OCI-LY3 (cell line): ENCODE results near the gene PSENEN.

Experiments used
- H2AFZ ChIP-seq: fragments of 200-600, 300-600 bp; shearing (Covaris generic); 2 replicates; pipeline ENCODE4 v1.6.0; 2014; ENCODE audit warnings: antibody characterized with exemption, low read depth, low read length
- H3K27ac ChIP-seq: fragments of 200-600, 300-600 bp; sonication (generic); 2 replicates; pipeline ENCODE4 v1.5.1; 2014; ENCODE audit warnings: mild to moderate bottlenecking, low read length, moderate library complexity, mixed read lengths
- H3K27me3 ChIP-seq: fragments of 200-600, 300-600 bp; sonication (generic); 2 replicates; pipeline ENCODE4 v1.6.1; 2014; ENCODE audit warnings: low read depth, low read length, mixed read lengths
- H3K36me3 ChIP-seq: fragments of 200-600, 300-600 bp; sonication (generic); replicated peaks from 2 replicates; pipeline ENCODE3; 2014; ENCODE audit warnings: low read depth, low read length, mixed read lengths
- H3K4me1 ChIP-seq: fragments of 300-600, 200-600 bp; sonication (generic); 2 replicates; pipeline ENCODE4 v1.6.1; 2014; ENCODE audit warnings: low read length, mixed read lengths
- H3K4me2 ChIP-seq: fragments of 200-600, 300-600 bp; sonication (generic); 2 replicates; pipeline ENCODE4 v1.6.1; 2014; ENCODE audit warnings: low read length, mixed read lengths
- H3K4me3 ChIP-seq: fragments of 300-600, 200-600 bp; sonication (generic); 2 replicates; pipeline ENCODE4 v1.5.1; 2014; ENCODE audit warnings: antibody characterized with exemption, mild to moderate bottlenecking, low read length, moderate library complexity
- H3K79me2 ChIP-seq: fragments of 300-600, 200-600 bp; shearing (Covaris generic); 2 replicates; pipeline ENCODE4 v1.6.1; 2014; ENCODE audit warnings: mild to moderate bottlenecking, low read length, mixed read lengths
- H3K9ac ChIP-seq: fragments of 300-600, 200-600 bp; shearing (Covaris generic); 2 replicates; pipeline ENCODE4 v1.6.0; 2014; ENCODE audit warnings: mild to moderate bottlenecking, low read length, moderate library complexity
- H3K9me3 ChIP-seq: fragments of 200-600, 300-600 bp; shearing (Covaris generic); 2 replicates; pipeline ENCODE4 v1.6.1; 2014; ENCODE audit warnings: low read length, mixed read lengths; ENCODE audit not compliant: insufficient read depth
- H4K20me1 ChIP-seq: fragments of 200-600, 300-600 bp; sonication (generic); 2 replicates; pipeline ENCODE4 v1.6.1; 2016; ENCODE audit warnings: low read length, mixed read lengths; ENCODE audit not compliant: insufficient read depth
- CTCF ChIP-seq: fragments of 200-600, 300-600 bp; sonication (generic); IDR thresholded peaks from 2 replicates; pipeline ENCODE4 v1.5.1; 2014; ENCODE audit warnings: antibody characterized with exemption, low read length, low read depth
- EZH2phosphoT487 ChIP-seq: fragments of 200-600 bp; shearing (Covaris generic); IDR thresholded peaks from 2 replicates; pipeline ENCODE4 v1.6.1; 2018; ENCODE audit warnings: antibody characterized with exemption, mixed run types, low read depth

The PSENEN gene

GRCh38 chr19:35703343-35703742, 42.1 kb upstream of the PSENEN start:
- no peaks in the 10 kb centered on the region for H3K4me1 ChIP-seq
- H3K9ac ChIP-seq: no peak overlapping the region
- no peaks in the 10 kb centered on the region for H3K79me2 ChIP-seq
- no peaks in the 10 kb centered on the region for H4K20me1 ChIP-seq
- peak overlapping the region; percentile 77 for H3K4me2 ChIP-seq
- peak overlapping the region; percentile 80 for H3K4me3 ChIP-seq
- no peaks in the 10 kb centered on the region for H3K27me3 ChIP-seq
- TF ChIP-seq CTCF (no peak), EZH2phosphoT487 (no peak)
- no peaks in the 10 kb centered on the region for H3K9me3 ChIP-seq
- H2AFZ ChIP-seq: no peak overlapping the region
- no peak overlapping the region for H3K27ac ChIP-seq
- H3K36me3 ChIP-seq: no peaks in the 10 kb centered on the region

GRCh38 chr19:35704218-35704617, 41.2 kb upstream of the PSENEN start, which contains the start of gene ZBTB32:
ZBTB32 (plus strand) TSS chr19:35704558; CDS start chr19:35714627, 10,069 bp downstream.
- no peak within 1 kb of the TSS for H3K9ac ChIP-seq
- H3K4me1 ChIP-seq: no peaks in the 10 kb centered on the region
- peak within 1 kb of the TSS; percentile 77 for H3K4me2 ChIP-seq
- peak within 1 kb of the TSS; percentile 80; the same call in 1 of the 2 replicates for H3K4me3 ChIP-seq
- H3K9me3 ChIP-seq: no peaks in the 10 kb centered on the region
- no peaks in the 10 kb centered on the region for H3K79me2 ChIP-seq
- no peaks in the 10 kb centered on the region for H3K36me3 ChIP-seq
- no peak within 1 kb of the TSS for H2AFZ ChIP-seq
- no peaks in the 10 kb centered on the region for H4K20me1 ChIP-seq
- no peaks in the 10 kb centered on the region for H3K27me3 ChIP-seq
- no peak for TF ChIP-seq EZH2phosphoT487
- TF ChIP-seq CTCF: no peak
- H3K27ac ChIP-seq: no peak within 1 kb of the TSS

- Histone ChIP-seq H3K27me3 (no peaks in the 10 kb centered on the region), H3K4me1 (peaks cover 37% of the 10 kb centered on the region), H3K79me2 (no peaks in the 10 kb centered on the region)
Measured at GRCh38 chr19:35708391-35708790, 37.1 kb upstream of the PSENEN start.

More at GRCh38 chr19:35708391-35708790, 37.1 kb upstream of the PSENEN start:
- no peaks in the 10 kb centered on the region for H3K9me3 ChIP-seq
- H3K4me3 ChIP-seq: no peak overlapping the region
- no peak overlapping the region for H2AFZ ChIP-seq
- no peaks in the 10 kb centered on the region for H4K20me1 ChIP-seq
- no peak overlapping the region for H3K4me2 ChIP-seq
- H3K27ac ChIP-seq: no peak overlapping the region
- no peaks in the 10 kb centered on the region for H3K36me3 ChIP-seq
- no peak for TF ChIP-seq EZH2phosphoT487
- TF ChIP-seq CTCF: no peak
- H3K9ac ChIP-seq: no peak overlapping the region
